ENCODE data around the gene FRRS1. TPM values are rescaled to one million over a fixed set of nuclear protein-coding genes. Genes with fewer than 3 reads are reported as not detected.
A peak's percentile ranks its signal among the peaks of the same experiment; 100 is the strongest.

FRRS1 gene
- total and polyA plus RNA-seq, 2 donors (not counting 1 experiment from before 2014, with no cell fraction given), result 10.3 to 32.7 TPM

DNA sequence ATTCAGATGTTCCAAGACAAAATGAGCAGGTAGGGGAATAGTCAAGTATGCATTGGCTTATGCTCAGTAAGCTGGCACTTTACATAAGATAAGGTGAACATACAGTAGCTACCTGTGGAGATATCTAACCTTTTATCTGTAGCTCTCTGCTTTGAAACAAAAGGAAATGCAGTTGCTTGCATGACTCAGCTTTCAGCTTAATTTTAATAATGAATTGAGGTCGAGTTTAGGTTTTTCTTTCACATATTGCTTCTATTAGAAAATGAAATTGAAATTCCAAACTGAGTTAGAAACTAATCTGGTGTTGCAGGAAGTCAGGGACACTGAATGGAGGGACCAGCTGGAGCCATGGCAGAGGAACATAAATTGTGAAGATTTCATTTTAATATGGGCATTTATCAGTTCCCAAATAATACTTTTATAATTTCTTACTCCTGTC lies 8.3 kb downstream of the FRRS1 start:
- H2AFZ ChIP-seq (ENCODE audit: low read length), result no peak overlapping the region
- no peaks in the 10 kb centered on the region for H3K9me3 ChIP-seq (ENCODE audit: control insufficient read depth, insufficient read depth, low read depth, low read length)
- no peak overlapping the region for H3K4me3 ChIP-seq (replicated peaks in 1 of 4; ENCODE audit: control extremely low read depth in 1 of 4, insufficient read depth in 1 of 4, low read depth in 3 of 4, low read length in 4 of 4)
- TF ChIP-seq EZH2 (IDR thresholded peaks at IDR 0.05; ENCODE audit: low read length, missing control alignments), result no peak
- TF ChIP-seq, protein P1, sequence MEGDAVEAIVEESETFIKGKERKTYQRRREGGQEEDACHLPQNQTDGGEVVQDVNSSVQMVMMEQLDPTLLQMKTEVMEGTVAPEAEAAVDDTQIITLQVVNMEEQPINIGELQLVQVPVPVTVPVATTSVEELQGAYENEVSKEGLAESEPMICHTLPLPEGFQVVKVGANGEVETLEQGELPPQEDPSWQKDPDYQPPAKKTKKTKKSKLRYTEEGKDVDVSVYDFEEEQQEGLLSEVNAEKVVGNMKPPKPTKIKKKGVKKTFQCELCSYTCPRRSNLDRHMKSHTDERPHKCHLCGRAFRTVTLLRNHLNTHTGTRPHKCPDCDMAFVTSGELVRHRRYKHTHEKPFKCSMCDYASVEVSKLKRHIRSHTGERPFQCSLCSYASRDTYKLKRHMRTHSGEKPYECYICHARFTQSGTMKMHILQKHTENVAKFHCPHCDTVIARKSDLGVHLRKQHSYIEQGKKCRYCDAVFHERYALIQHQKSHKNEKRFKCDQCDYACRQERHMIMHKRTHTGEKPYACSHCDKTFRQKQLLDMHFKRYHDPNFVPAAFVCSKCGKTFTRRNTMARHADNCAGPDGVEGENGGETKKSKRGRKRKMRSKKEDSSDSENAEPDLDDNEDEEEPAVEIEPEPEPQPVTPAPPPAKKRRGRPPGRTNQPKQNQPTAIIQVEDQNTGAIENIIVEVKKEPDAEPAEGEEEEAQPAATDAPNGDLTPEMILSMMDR (conservative IDR thresholded peaks at IDR 0.05 in 1 of 2, IDR thresholded peaks at IDR 0.05 in 1 of 2; ENCODE audit: low read depth in 1 of 2, low read length in 2 of 2), result no peak
- H3K4me2 ChIP-seq (ENCODE audit: extremely low read depth, insufficient read depth, low read length), result no peak overlapping the region
- H3K27me3 ChIP-seq (ENCODE audit: control insufficient read depth, insufficient read depth, low read length), result no peaks in the 10 kb centered on the region
- peaks cover 2% of the 10 kb centered on the region for H3K4me1 ChIP-seq (ENCODE audit: control insufficient read depth, extremely low read depth, insufficient read depth, low read length)
- H3K36me3 ChIP-seq (ENCODE audit: control insufficient read depth, insufficient read depth, low read length), result no peaks in the 10 kb centered on the region
- no peak overlapping the region for H3K27ac ChIP-seq (ENCODE audit: insufficient read depth, low read length)
- no peaks in the 10 kb centered on the region for H3K79me2 ChIP-seq (ENCODE audit: control insufficient read depth, insufficient read depth, low read length)
- H4K20me1 ChIP-seq (ENCODE audit: control insufficient read depth, extremely low read depth, insufficient read depth, low read length), result no peaks in the 10 kb centered on the region
- H3K9ac ChIP-seq (ENCODE audit: insufficient read depth, low read length), result no peak overlapping the region
- DNase-seq (ENCODE audit: low read depth in 2 of 2), result no peak

DNA sequence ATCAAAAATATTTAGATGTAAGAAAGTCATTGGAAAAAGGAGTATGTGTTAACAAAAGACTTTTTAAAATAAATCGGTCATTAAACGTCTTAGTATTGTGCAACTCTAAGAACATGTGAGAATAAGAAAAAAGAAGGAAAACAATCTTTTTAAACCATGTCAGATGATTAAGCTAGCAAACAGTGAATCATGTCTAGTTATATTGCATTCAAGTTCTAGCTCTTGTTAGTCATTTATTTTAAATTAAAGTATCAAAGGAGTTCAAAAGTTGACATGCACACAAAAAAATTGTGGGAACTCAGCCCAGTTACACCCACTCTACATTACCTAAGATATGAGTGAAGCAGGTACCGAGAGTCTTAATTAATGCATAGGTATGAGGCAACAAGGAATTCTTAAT lies 9.8 kb downstream of the FRRS1 start:
- Histone ChIP-seq H3K36me3 (ENCODE audit: control insufficient read depth, insufficient read depth, low read length) (no peaks in the 10 kb centered on the region), H3K27me3 (ENCODE audit: control insufficient read depth, insufficient read depth, low read length) (no peaks in the 10 kb centered on the region), H3K27ac (ENCODE audit: insufficient read depth, low read length) (no peak overlapping the region), H3K4me2 (ENCODE audit: extremely low read depth, insufficient read depth, low read length) (no peak overlapping the region), H3K79me2 (ENCODE audit: control insufficient read depth, insufficient read depth, low read length) (no peaks in the 10 kb centered on the region), H3K9me3 (ENCODE audit: control insufficient read depth, insufficient read depth, low read depth, low read length) (no peaks in the 10 kb centered on the region), H3K4me1 (ENCODE audit: control insufficient read depth, extremely low read depth, insufficient read depth, low read length) (peaks cover 2% of the 10 kb centered on the region), H2AFZ (ENCODE audit: low read length) (no peak overlapping the region), H4K20me1 (ENCODE audit: control insufficient read depth, extremely low read depth, insufficient read depth, low read length) (no peaks in the 10 kb centered on the region), H3K9ac (ENCODE audit: insufficient read depth, low read length) (no peak overlapping the region), H3K4me3 (replicated peaks in 1 of 4; ENCODE audit: control extremely low read depth in 1 of 4, insufficient read depth in 1 of 4, low read depth in 3 of 4, low read length in 4 of 4) (no peak overlapping the region)
- peak; percentile 64 to 81 for DNase-seq (ENCODE audit: low read depth in 2 of 2)
- TF ChIP-seq, protein P1 (conservative IDR thresholded peaks at IDR 0.05 in 1 of 2, IDR thresholded peaks at IDR 0.05 in 1 of 2; ENCODE audit: low read depth in 1 of 2, low read length in 2 of 2), result no peak
- TF ChIP-seq EZH2 (IDR thresholded peaks at IDR 0.05; ENCODE audit: low read length, missing control alignments), result no peak

DNA sequence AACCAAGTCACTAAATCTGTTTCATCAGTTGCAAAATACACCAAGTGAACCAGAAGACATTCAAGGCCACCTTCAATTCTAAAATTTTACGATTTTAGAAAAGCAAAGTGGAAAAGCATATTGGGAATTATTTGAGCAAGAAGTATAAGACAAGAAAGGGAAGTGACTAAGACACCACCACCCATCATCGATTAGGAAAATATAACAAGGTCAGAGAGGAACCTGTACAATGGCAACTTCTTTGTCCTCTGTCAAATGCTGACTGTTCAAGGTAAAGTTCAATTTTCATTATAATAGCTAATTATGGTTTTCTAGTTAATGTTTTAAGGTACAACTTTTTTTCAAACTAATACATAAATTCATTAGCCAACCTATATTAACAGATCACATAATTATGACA lies 10.8 kb downstream of the FRRS1 start:
- Histone ChIP-seq H3K4me2 (ENCODE audit: extremely low read depth, insufficient read depth, low read length) (peak overlapping the region; percentile 8), H2AFZ (ENCODE audit: low read length) (no peak overlapping the region), H3K27me3 (ENCODE audit: control insufficient read depth, insufficient read depth, low read length) (no peaks in the 10 kb centered on the region), H3K9me3 (ENCODE audit: control insufficient read depth, insufficient read depth, low read depth, low read length) (no peaks in the 10 kb centered on the region), H3K79me2 (ENCODE audit: control insufficient read depth, insufficient read depth, low read length) (no peaks in the 10 kb centered on the region), H3K9ac (ENCODE audit: insufficient read depth, low read length) (no peak overlapping the region), H3K27ac (ENCODE audit: insufficient read depth, low read length) (no peak overlapping the region), H3K36me3 (ENCODE audit: control insufficient read depth, insufficient read depth, low read length) (no peaks in the 10 kb centered on the region), H4K20me1 (ENCODE audit: control insufficient read depth, extremely low read depth, insufficient read depth, low read length) (no peaks in the 10 kb centered on the region), H3K4me3 (replicated peaks in 1 of 4; ENCODE audit: control extremely low read depth in 1 of 4, insufficient read depth in 1 of 4, low read depth in 3 of 4, low read length in 4 of 4) (no peak overlapping the region), H3K4me1 (ENCODE audit: control insufficient read depth, extremely low read depth, insufficient read depth, low read length) (peaks cover 2% of the 10 kb centered on the region)
- TF ChIP-seq, protein P1 (conservative IDR thresholded peaks at IDR 0.05 in 1 of 2, IDR thresholded peaks at IDR 0.05 in 1 of 2; ENCODE audit: low read depth in 1 of 2, low read length in 2 of 2), result no peak
- no peak for TF ChIP-seq EZH2 (IDR thresholded peaks at IDR 0.05; ENCODE audit: low read length, missing control alignments)
- no peak for DNase-seq (ENCODE audit: low read depth in 2 of 2)

Data from fibroblast of lung (primary cell).